Measurements from ENCODE around the gene RNF152.

The RNF152 gene

DNA sequence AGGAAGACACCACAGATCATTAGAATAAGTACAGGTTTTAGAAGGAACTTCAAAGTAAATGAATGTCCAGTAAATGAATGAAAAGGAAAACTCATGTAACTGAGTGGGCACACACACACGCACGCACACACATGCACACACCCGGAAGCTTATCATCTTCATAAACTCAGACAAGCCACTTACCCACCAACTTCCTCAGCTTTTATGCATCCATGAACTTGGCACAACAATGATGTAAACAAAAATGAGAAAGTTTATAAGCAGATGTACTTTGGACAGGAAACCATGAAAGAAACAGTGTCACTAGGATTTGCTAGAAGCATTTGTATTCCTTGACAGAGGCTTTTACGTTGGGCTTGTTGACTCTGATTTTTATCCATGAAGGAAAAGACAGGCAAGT lies 23.2 kb downstream of the RNF152 start:
- DNase-seq (ENCODE audit: low read depth) = no peak
- TF ChIP-seq CTCF (IDR thresholded peaks at IDR 0.05; ENCODE audit: insufficient read depth, low read depth, low read length, missing control alignments) = no peak
- no peak overlapping the region for H3K4me3 ChIP-seq (ENCODE audit: low read depth, low read length)

GRCh38 chr18:61865466-61866175 lies 27.2 kb downstream of the RNF152 start:
- no peak for TF ChIP-seq CTCF (IDR thresholded peaks at IDR 0.05; ENCODE audit: insufficient read depth, low read depth, low read length, missing control alignments)
- no peak overlapping the region for H3K4me3 ChIP-seq (ENCODE audit: low read depth, low read length)
- no peak for DNase-seq (ENCODE audit: low read depth)

GRCh38 chr18:61861372-61861771 lies 31.4 kb downstream of the RNF152 start:
- no peak for DNase-seq (ENCODE audit: low read depth)
- H3K4me3 ChIP-seq (ENCODE audit: low read depth, low read length) = no peak overlapping the region
- TF ChIP-seq CTCF (IDR thresholded peaks at IDR 0.05; ENCODE audit: insufficient read depth, low read depth, low read length, missing control alignments) = no peak

GRCh38 chr18:61860302-61860701 lies 32.5 kb downstream of the RNF152 start:
- DNase-seq (ENCODE audit: low read depth) = no peak
- TF ChIP-seq CTCF (IDR thresholded peaks at IDR 0.05; ENCODE audit: insufficient read depth, low read depth, low read length, missing control alignments) = no peak
- no peak overlapping the region for H3K4me3 ChIP-seq (ENCODE audit: low read depth, low read length)

DNA sequence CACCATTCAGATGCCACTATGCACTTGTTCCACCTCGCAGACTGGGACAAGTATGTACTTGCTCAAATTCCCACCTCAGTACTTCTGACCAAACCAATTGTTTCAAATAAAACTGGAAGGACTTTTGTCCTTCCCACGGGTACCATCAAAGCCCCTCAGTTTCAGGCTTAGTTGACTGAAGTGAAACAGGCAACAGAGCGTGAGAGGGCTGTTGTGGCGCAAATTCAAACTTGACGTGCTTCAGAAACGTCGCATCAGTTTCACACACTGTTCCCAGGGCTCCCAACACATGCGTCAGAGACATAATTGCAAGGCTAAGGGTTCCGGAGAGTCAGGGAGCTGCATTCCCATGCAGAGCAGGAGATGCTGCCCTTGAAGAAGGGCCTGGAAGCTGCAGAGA lies 33.7 kb downstream of the RNF152 start:
- H3K4me3 ChIP-seq (ENCODE audit: low read depth, low read length) = no peak overlapping the region
- peak; percentile 69 for DNase-seq (ENCODE audit: low read depth)
- TF ChIP-seq CTCF (IDR thresholded peaks at IDR 0.05; ENCODE audit: insufficient read depth, low read depth, low read length, missing control alignments) = no peak

- no peak for TF ChIP-seq CTCF (IDR thresholded peaks at IDR 0.05; ENCODE audit: insufficient read depth, low read depth, low read length, missing control alignments)
- no peak for DNase-seq (ENCODE audit: low read depth)
- no peak overlapping the region for H3K4me3 ChIP-seq (ENCODE audit: low read depth, low read length)
Measured at GRCh38 chr18:61856678-61857077, 36.1 kb downstream of the RNF152 start.
